OCI-LY3 (cell line): ENCODE measurements around the gene ATRX.

Experiments
- EZH2phosphoT487 ChIP-seq: fragments of 200-600 bp; shearing (Covaris generic); IDR thresholded peaks from 2 replicates; pipeline ENCODE4 v1.6.1; 2018; ENCODE audit warnings: antibody characterized with exemption, mixed run types, low read depth
- TF ChIP-seq, protein P1 (sequence below): fragments of 200-600, 300-600 bp; sonication (generic); IDR thresholded peaks from 2 replicates; pipeline ENCODE4 v1.5.1; 2014; ENCODE audit warnings: antibody characterized with exemption, low read length, low read depth

DNA sequence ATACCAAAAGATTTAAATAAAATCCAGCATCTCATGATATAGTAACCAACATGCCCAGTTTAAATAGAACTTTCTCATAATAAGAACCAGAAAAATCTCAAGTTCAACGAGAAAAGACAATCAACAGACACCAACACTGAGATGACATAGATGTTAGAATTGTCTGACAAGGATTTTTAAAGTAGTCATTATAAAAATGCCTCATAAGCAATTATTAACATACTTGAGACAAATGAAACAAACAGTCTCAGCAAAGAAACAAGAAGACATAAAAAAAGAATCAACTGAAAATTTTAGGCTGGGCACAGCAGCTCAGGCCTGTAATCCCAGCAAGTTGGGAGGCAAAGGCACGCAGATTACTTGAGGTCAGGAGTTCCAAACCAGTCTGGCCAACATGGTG is 220.7 kb downstream of the ATRX start:
- TF ChIP-seq, protein P1, sequence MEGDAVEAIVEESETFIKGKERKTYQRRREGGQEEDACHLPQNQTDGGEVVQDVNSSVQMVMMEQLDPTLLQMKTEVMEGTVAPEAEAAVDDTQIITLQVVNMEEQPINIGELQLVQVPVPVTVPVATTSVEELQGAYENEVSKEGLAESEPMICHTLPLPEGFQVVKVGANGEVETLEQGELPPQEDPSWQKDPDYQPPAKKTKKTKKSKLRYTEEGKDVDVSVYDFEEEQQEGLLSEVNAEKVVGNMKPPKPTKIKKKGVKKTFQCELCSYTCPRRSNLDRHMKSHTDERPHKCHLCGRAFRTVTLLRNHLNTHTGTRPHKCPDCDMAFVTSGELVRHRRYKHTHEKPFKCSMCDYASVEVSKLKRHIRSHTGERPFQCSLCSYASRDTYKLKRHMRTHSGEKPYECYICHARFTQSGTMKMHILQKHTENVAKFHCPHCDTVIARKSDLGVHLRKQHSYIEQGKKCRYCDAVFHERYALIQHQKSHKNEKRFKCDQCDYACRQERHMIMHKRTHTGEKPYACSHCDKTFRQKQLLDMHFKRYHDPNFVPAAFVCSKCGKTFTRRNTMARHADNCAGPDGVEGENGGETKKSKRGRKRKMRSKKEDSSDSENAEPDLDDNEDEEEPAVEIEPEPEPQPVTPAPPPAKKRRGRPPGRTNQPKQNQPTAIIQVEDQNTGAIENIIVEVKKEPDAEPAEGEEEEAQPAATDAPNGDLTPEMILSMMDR, result no peak
- TF ChIP-seq EZH2phosphoT487, result no peak
